CD14-positive monocyte (primary cell): Measurements from ENCODE around the gene ITPRIPL1. TPM values are rescaled to one million over a fixed set of nuclear protein-coding genes. Genes with fewer than 3 reads are reported as not detected.

Source experiments
- DNase-seq, 3 donors: peaks; one replicate each; pipeline ENCODE4 v3.0.0-alpha.2; 2011 to 2022
- H2AFZ ChIP-seq: 2 replicates; pipeline ENCODE4 v1.6.0; 2012; ENCODE audit warnings: mild to moderate bottlenecking, low read depth, low read length, inconsistent platforms; ENCODE audit not compliant: insufficient read depth, poor library complexity, severe bottlenecking
- H3K27ac ChIP-seq, 2 donors: 1 replicate in 1 of 2; 2 replicates in 1 of 2; pipeline ENCODE4 v1.5.1; 2012 to 2013; ENCODE audit warnings: low read length in 2 of 2, control low read depth in 1 of 2, inconsistent platforms in 1 of 2, low read depth in 1 of 2, mild to moderate bottlenecking in 1 of 2
- H3K27me3 ChIP-seq, 2 donors: one replicate each; pipeline versions ENCODE4 v1.6.0 to v1.6.1; 2011 to 2013; ENCODE audit warnings: low read length in 2 of 2; ENCODE audit not compliant: control insufficient read depth in 2 of 2, insufficient read depth in 2 of 2
- H3K36me3 ChIP-seq, 2 donors: replicated peaks in 1 of 2; 1 replicate in 1 of 2; 2 replicates in 1 of 2; pipeline versions ENCODE4 v1.5.1 to v1.6.1; 2012 to 2013; ENCODE audit warnings: low read length in 2 of 2, control low read depth in 1 of 2, inconsistent platforms in 1 of 2, mild to moderate bottlenecking in 1 of 2; ENCODE audit not compliant: insufficient read depth in 2 of 2, control insufficient read depth in 1 of 2
- H3K4me1 ChIP-seq, 2 donors: 1 replicate in 1 of 2; 2 replicates in 1 of 2; pipeline versions ENCODE4 v1.5.1 to v1.6.1; 2012 to 2013; ENCODE audit warnings: low read length in 2 of 2, control low read depth in 1 of 2, inconsistent platforms in 1 of 2, mild to moderate bottlenecking in 1 of 2, moderate library complexity in 1 of 2; ENCODE audit not compliant: insufficient read depth in 2 of 2, control insufficient read depth in 1 of 2
- H3K4me2 ChIP-seq: replicated peaks from 2 replicates; pipeline ENCODE3; 2012; ENCODE audit warnings: low read length, moderate library complexity, mild to moderate bottlenecking; ENCODE audit not compliant: poor library complexity, severe bottlenecking; ENCODE audit errors: extremely low read depth
- H3K4me3 ChIP-seq, 3 experiments: fragments of 200-600 bp in 1 of 3; sonication (generic) in 1 of 3; replicated peaks in 1 of 3; 1 replicate in 2 of 3; 2 replicates in 1 of 3; pipeline ENCODE4 v1.5.1; 2011 to 2013; ENCODE audit warnings: low read length in 3 of 3, mild to moderate bottlenecking in 3 of 3, control low read depth in 2 of 3, low read depth in 2 of 3, inconsistent platforms in 1 of 3, moderate library complexity in 1 of 3
- H3K79me2 ChIP-seq: 2 replicates; pipeline ENCODE4 v1.6.0; 2012; ENCODE audit warnings: mild to moderate bottlenecking, control low read depth, inconsistent platforms, low read length, moderate library complexity; ENCODE audit not compliant: insufficient read depth
- H3K9ac ChIP-seq: 2 replicates; pipeline ENCODE4 v1.6.0; 2017; ENCODE audit warnings: low read length, mild to moderate bottlenecking; ENCODE audit not compliant: insufficient read depth, poor library complexity, severe bottlenecking
- H3K9me3 ChIP-seq, 2 donors: replicated peaks in 1 of 2; 1 replicate in 1 of 2; 2 replicates in 1 of 2; pipeline versions ENCODE4 v1.5.1 to v1.6.1; 2012 to 2013; ENCODE audit warnings: low read length in 2 of 2, control low read depth in 1 of 2; ENCODE audit not compliant: control insufficient read depth in 1 of 2, insufficient read depth in 1 of 2
- H4K20me1 ChIP-seq: 2 replicates; pipeline ENCODE4 v1.6.0; 2012; ENCODE audit warnings: mild to moderate bottlenecking, low read length, control low read depth, moderate library complexity; ENCODE audit not compliant: insufficient read depth
- H3K27ac Mint-ChIP-seq, 7 donors: one replicate each; pipeline ENCODE4 v1.8.0; 2020; ENCODE audit warnings: mild to moderate bottlenecking in 7 of 7, mixed read lengths in 7 of 7, moderate library complexity in 6 of 7, inconsistent platforms in 2 of 7
- H3K27me3 Mint-ChIP-seq, 3 donors: one replicate each; pipeline ENCODE4 v1.8.0; 2021 to 2022; ENCODE audit warnings: low read depth in 3 of 3, mild to moderate bottlenecking in 3 of 3, mixed read lengths in 3 of 3, moderate library complexity in 3 of 3, inconsistent platforms in 1 of 3
- H3K36me3 Mint-ChIP-seq, 2 donors: one replicate each; pipeline ENCODE4 v1.8.0; 2020; ENCODE audit warnings: mixed read lengths in 2 of 2, inconsistent platforms in 1 of 2, mild to moderate bottlenecking in 1 of 2
- H3K4me1 Mint-ChIP-seq: one replicate; pipeline ENCODE4 v1.8.0; 2020; ENCODE audit warnings: mild to moderate bottlenecking, mixed read lengths
- H3K4me3 Mint-ChIP-seq, 2 donors: one replicate each; pipeline ENCODE4 v1.8.0; 2020; ENCODE audit warnings: mild to moderate bottlenecking in 2 of 2, mixed read lengths in 2 of 2, moderate library complexity in 1 of 2
- H3K9me3 Mint-ChIP-seq, 7 donors: one replicate each; pipeline ENCODE4 v1.8.0; 2020 to 2022; ENCODE audit warnings: mixed read lengths in 7 of 7, mild to moderate bottlenecking in 6 of 7, moderate library complexity in 6 of 7, inconsistent platforms in 2 of 7
- CTCF ChIP-seq: fragments of 200-600 bp; IDR thresholded peaks from one replicate; pipeline ENCODE4 v1.8.0; 2022; ENCODE audit warnings: antibody characterized with exemption, mild to moderate bottlenecking
- WGBS: methylation state at CpG from one replicate; pipeline ENCODE4 v1.1.5; 2013; ENCODE audit warnings: missing lambda C conversion rate; ENCODE audit not compliant: insufficient coverage; 5-methylcytosine and 5-hydroxymethylcytosine counted together
- intact Hi-C, 2 donors: fragments of 100-400 bp; cut with micrococcal nuclease; formaldehyde crosslinking; loops; one replicate each; pipeline versions ENCODE4 v1.15.0 to v1.15.1; 2023
- polyA plus RNA-seq, 3 donors: library from polyadenylated mRNA; depleted of rRNA in 1 of 3; unstranded in 2 of 3; stranded (reverse) in 1 of 3; fragments of 300-500 nt in 2 of 3; fragments of >200 nt in 1 of 3; fragmentation: Illumina TruSeq in 2 of 3; gene quantifications; 1 replicate in 2 of 3; 2 replicates in 1 of 3; pipeline ENCODE4 v1.2.3, GENCODE V29; 2012 to 2021

ITPRIPL1 gene
- polyA plus RNA-seq, 3 donors, result 0.18 to 0.50 (median 0.39) TPM

- Histone ChIP-seq H3K4me1 (peaks cover 18 to 25% of the 10 kb centered on the region in 2 donors), H3K4me3 (peak overlapping the region in 2 of 3 experiments; percentile 31 to 53), H3K36me3 (no peaks in the 10 kb centered on the region), H3K27me3 (no peaks in the 10 kb centered on the region), H2AFZ (peak overlapping the region; percentile 82), H4K20me1 (no peaks in the 10 kb centered on the region), H3K79me2 (no peaks in the 10 kb centered on the region), H3K27ac (peak overlapping the region in 1 of 2 donors; percentile 11), H3K9me3 (no peaks in the 10 kb centered on the region), H3K9ac (peak overlapping the region; percentile 19), H3K4me2 (peak overlapping the region; percentile 60)
- no peak for DNase-seq
- Mint-ChIP-seq H3K27ac (peak overlapping the region in 2 of 7 donors; percentile 22 to 58), H3K9me3 (no peaks in the 10 kb centered on the region), H3K4me3 (peak overlapping the region; percentile 67 to 81), H3K36me3 (no peaks in the 10 kb centered on the region), H3K27me3 (peaks cover under 1 to 3% (median 3%) of the 10 kb centered on the region in 3 donors), H3K4me1 (peaks cover 27% of the 10 kb centered on the region)
- intact Hi-C loops, result no loop called here
- TF ChIP-seq CTCF, result no peak
- 0% methylated on average over 2 of the region's 7 CpGs for WGBS
Measured at GRCh38 chr2:96315400-96316071, 9.6 kb upstream of the ITPRIPL1 start.

- DNase-seq, result no peak
- Mint-ChIP-seq H3K4me3 (no peak overlapping the region), H3K36me3 (no peaks in the 10 kb centered on the region), H3K4me1 (peaks cover 39% of the 10 kb centered on the region), H3K9me3 (no peaks in the 10 kb centered on the region), H3K27me3 (peaks cover 10 to 18% (median 11%) of the 10 kb centered on the region in 3 donors), H3K27ac (no peak overlapping the region)
- Histone ChIP-seq H3K36me3 (no peaks in the 10 kb centered on the region), H3K4me2 (no peak overlapping the region), H3K9me3 (no peaks in the 10 kb centered on the region), H3K27ac (no peak overlapping the region), H3K4me3 (no peak overlapping the region), H3K27me3 (no peaks in the 10 kb centered on the region), H3K79me2 (no peaks in the 10 kb centered on the region), H3K9ac (no peak overlapping the region), H3K4me1 (peaks cover 28 to 39% of the 10 kb centered on the region in 2 donors), H4K20me1 (no peaks in the 10 kb centered on the region), H2AFZ (no peak overlapping the region)
- no peak for TF ChIP-seq CTCF
- intact Hi-C loops, result no loop called here
Measured at GRCh38 chr2:96316999-96317398, 8.1 kb upstream of the ITPRIPL1 start.
